ENCODE measurements around the gene OR10G3.

Gene OR10G3

GRCh38 chr14:21526672-21527317, 53.1 kb downstream of the OR10G3 start:
- TF ChIP-seq, protein P1, sequence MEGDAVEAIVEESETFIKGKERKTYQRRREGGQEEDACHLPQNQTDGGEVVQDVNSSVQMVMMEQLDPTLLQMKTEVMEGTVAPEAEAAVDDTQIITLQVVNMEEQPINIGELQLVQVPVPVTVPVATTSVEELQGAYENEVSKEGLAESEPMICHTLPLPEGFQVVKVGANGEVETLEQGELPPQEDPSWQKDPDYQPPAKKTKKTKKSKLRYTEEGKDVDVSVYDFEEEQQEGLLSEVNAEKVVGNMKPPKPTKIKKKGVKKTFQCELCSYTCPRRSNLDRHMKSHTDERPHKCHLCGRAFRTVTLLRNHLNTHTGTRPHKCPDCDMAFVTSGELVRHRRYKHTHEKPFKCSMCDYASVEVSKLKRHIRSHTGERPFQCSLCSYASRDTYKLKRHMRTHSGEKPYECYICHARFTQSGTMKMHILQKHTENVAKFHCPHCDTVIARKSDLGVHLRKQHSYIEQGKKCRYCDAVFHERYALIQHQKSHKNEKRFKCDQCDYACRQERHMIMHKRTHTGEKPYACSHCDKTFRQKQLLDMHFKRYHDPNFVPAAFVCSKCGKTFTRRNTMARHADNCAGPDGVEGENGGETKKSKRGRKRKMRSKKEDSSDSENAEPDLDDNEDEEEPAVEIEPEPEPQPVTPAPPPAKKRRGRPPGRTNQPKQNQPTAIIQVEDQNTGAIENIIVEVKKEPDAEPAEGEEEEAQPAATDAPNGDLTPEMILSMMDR (IDR thresholded peaks at IDR 0.05; ENCODE audit: low read depth, low read length): no peak
- no peak for DNase-seq (ENCODE audit: low read depth in 2 of 2)
- peak overlapping the region; percentile 59 to 73 for H3K4me3 ChIP-seq (replicated peaks in 1 of 2; ENCODE audit: low read depth in 2 of 2, low read length in 2 of 2)

DNA sequence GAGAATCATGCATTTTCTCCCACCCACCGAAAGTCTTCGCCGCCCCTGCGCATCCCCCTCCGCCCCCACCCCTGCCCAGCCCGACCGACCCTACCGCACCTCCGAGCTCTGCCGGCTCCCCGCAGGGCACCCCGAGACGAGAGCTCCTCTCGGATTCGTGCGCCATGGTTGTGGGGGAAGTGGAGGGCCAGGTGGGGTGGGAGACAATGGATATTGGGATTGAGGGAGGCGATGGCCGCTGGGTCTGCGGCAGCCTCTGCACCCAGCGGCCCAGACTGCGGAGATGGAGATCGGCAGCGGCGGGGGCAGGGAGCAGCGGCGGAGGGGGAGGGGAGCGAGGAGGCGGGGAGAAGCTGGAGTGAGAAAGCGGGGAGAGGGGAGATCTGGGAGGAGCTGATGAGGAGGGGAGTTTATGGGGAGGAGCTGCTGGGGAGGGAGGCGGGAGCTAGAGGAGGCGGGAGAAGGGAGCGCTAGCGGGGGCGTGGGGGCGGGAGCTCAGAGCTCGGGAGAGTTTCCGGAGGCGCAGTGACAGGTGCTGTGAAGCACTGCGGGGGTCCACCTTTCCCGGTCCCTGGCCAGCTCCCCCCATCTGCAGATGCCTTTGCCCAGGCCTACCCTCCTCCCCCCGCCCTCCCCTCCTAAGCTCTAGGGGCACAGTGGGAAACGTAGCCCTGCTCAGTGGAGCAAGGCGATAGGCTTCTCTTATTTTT, 53.8 kb downstream of the OR10G3 start, which contains the start of gene SALL2:
TSS of gene SALL2 (minus strand) at position 385 of the 710 bp plus-strand sequence. CDS start at position 166, 219 bp downstream.
- TF ChIP-seq, protein P1 (IDR thresholded peaks at IDR 0.05; ENCODE audit: low read depth, low read length): no peak
- peak; percentile 9 to 74 for DNase-seq (ENCODE audit: low read depth in 2 of 2)
- peak within 1 kb of the TSS; percentile 59 to 73 for H3K4me3 ChIP-seq (replicated peaks in 1 of 2; ENCODE audit: low read depth in 2 of 2, low read length in 2 of 2)

DNA sequence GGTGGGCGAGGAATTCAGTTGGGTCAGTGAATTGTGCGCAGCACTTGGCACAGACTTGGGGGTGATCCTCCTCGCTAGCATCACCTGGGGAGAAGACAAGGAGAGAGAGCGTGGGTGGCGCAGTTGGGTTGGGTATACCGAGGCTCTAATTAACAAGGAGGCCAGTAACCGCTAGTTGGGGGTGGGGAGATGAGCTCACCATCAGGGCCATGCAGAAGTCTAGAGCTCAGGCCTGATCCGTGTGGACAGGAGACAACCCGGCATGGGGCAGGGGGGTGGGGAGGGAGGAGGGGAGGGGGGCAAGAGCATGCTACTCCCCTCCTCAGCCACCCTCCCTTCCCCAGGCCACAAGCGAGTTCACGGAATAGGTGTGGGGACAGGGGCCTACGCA, 54.3 kb downstream of the OR10G3 start:
- peak overlapping the region; percentile 59 to 73 for H3K4me3 ChIP-seq (replicated peaks in 1 of 2; ENCODE audit: low read depth in 2 of 2, low read length in 2 of 2)
- TF ChIP-seq, protein P1 (IDR thresholded peaks at IDR 0.05; ENCODE audit: low read depth, low read length): no peak
- peak in 1 of 2 donors; percentile 16 for DNase-seq (ENCODE audit: low read depth in 2 of 2)

DNA sequence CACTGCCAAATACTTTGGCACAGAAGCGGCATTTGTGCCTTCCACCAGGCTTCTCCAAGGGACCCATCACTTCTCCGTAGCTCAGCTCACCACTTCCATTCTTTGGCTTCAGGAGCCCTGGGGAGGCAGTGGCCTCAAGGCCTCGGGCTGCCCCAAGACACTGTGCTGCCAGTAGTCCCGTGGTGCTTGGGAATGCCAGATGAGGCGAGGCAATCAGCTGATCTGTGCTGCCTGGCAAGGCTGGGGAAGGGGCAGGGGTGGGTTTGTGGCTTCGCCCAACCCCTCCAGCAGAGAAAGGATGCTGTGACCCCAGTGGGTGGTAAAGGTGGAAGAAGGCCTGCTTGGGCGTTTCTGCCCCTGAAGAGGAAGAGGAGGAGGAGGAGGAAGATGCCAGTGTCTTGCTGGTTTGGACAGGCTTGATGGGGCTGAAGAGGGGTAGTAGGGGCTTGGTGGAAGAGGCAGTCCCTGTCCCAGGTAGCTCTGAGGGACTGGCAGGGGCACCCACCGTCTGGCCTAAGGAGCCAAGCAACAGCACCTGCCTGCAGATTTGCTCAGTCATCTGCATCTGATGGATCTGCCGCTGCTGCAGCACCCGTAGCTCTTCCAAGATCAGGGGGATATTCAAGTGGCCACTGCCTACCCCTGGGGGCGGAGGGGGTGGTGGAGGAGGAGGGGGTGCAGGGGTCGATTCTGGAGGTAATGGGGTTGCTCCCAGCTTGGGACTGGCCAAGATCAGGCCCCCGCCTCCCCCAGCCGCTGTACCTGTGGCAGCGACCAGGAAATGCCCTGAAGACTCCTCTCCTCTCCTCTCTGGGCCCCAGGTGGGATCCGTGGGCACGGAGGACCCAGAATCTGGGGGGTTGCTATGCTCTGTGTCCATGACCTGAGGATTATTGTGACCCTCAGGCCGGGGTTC, 55.0 kb downstream of the OR10G3 start:
- TF ChIP-seq, protein P1 (IDR thresholded peaks at IDR 0.05; ENCODE audit: low read depth, low read length): no peak
- peak overlapping the region in 1 of 2 donors; percentile 73 for H3K4me3 ChIP-seq (replicated peaks in 1 of 2; ENCODE audit: low read depth in 2 of 2, low read length in 2 of 2)
- DNase-seq (ENCODE audit: low read depth in 2 of 2): no peak

- TF ChIP-seq, protein P1 (IDR thresholded peaks at IDR 0.05; ENCODE audit: low read depth, low read length): no peak
- H3K4me3 ChIP-seq (replicated peaks in 1 of 2; ENCODE audit: low read depth in 2 of 2, low read length in 2 of 2): no peak overlapping the region
- no peak for DNase-seq (ENCODE audit: low read depth in 2 of 2)
These were observed 56.7 kb downstream of the OR10G3 start for GRCh38 chr14:21523203-21523602.

DNA sequence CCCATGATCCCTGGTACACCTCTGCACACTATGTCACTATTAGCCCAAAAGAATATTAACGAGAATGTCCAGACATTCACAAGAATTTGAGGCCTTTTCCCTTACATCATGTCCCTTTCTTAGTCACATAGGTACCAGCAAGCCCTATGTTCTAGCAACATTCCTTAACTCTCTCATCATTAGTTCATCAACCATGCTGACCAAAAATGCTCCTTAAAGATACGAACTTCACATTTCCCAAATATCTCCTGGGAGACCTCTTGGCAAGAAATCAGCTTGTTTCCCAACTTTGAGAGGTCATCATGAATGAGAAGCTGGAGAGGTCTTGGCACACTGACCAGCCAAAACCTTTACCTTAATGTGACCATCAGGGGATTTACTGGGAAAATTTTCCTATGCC, 58.4 kb downstream of the OR10G3 start:
- TF ChIP-seq, protein P1 (IDR thresholded peaks at IDR 0.05; ENCODE audit: low read depth, low read length): no peak
- DNase-seq (ENCODE audit: low read depth in 2 of 2): peak; percentile 77 to 92
- no peak overlapping the region for H3K4me3 ChIP-seq (replicated peaks in 1 of 2; ENCODE audit: low read depth in 2 of 2, low read length in 2 of 2)

All from cardiac fibroblast (primary cell).